GM18873 (cell line): ENCODE results near the gene DRC7.

Experiments used
- ATAC-seq: cut with Tn5 transposase; IDR thresholded peaks from one replicate; pipeline ENCODE4 v1.9.1; 2021; ENCODE audit warnings: mild to moderate bottlenecking, moderate library complexity, moderate number of reproducible peaks; ENCODE audit not compliant: unreplicated experiment, low FRiP score

The DRC7 gene

DNA sequence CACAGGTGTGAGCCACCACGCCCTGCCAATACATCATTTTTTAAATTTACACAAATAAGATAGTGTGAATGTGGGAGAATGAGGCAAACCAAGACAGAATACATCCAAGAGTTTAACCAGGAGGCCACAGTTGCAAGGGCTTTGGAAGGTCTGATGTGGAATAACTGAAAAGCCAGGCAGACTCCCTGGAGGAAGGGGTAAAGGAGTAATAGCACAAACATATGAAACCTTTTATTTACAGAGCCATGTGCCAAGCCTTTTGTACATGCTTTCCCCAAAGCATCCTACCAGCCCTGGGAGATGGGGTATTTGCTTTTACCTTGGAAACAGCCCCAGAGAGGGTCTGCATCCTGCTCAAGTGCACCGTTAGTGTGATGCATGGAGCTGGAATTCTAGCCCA, 21.8 kb upstream of the DRC7 start:
- no peak for ATAC-seq

DNA sequence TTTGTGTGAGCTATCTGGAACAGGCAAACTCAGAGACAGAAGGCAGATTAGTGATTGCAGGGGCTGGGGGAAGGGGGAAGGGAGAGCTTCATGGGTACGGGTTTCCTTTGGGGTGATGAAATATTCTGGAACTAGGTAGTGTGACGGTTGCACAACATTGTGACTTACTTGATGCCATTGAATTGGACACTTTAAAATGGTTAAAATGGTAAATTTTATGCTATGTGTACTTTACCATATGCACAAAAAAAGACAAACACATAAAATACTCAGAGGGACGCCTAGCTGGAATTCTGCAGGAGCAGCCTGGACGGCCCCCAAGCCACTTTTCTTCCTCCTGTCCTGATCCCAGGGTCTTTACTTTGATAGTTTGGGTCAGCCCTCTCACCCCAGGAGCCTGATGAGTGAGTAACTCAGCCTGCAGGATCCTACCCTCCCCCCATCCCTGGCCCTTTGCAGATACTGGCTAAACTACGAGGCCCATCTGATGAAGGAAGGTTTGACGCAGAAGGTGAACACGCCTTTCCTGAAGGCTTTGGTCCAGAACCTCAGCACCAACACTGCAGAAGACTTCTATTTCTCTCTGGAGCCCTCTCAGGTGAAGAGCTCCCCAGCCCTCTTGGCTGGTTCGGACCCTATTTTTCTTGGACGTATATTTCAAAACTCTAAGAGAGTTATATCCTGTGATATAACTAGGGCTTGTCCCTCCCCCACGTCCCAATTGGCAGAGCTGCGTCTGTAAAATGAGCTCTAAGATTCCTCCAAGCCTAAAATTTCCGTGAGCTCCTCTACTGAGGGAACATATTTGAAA, 18.7 kb upstream of the DRC7 start:
- ATAC-seq = no peak

DNA sequence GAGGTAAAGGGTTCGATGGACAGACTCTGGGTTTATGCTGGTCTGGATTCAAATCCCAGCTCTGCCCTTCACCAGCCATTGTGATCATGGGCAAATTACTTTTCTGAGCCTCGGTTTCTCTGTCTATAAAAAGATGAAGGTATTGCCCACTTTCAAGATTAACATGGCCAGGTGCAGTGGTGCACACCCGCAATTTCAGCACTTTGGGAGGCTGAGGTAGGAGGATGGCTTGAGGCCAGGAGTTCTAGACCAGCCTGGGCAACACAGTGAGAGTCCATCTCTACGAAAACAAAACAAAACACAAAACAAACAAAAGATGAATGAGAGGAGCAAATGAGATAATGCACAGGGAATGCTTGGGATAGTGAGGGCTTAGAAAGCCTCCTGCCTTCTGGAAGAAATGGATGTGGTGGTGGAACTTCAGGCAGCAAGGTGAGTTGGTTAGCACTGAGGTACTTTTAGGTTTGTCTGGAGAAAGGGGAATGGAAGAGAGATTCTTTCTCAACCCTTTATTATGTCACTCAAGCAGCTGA, 18.0 kb upstream of the DRC7 start:
- ATAC-seq = no peak

DNA sequence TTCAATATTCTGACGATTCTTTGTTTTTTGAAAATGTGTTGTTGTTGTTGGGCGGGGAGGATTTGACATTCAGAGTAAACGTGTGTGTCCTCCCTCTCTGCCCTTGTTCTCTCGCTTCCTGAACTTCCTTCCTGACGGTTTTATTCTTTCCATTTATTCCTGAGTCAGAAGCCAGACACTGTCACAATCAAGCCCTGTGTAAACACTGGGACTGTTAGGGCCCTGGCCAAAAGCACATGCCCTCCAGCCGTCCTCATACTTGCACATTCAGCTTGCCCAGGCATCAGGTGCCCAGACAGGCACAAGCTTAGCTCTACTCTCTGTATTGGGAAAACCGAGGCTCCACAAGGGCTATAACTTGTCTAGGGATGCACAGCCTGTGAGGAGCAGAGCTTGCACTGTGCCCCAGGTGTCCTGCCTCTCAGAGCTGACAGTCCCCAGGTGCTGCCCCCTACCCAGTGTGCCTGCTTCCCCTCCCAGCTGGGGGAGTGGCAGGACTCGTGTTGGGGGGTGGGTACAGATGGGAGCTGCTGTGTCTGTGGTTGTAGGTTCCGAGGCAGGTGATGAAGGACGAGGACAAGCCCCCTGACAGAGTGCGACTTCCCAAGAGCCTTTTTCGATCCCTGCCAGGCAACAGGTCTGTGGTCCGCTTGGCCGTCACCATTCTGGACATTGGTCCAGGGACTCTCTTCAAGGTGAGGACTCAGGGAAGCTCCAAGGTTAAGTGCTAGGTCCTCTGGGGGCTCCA, 16.8 kb upstream of the DRC7 start:
- no peak for ATAC-seq

DNA sequence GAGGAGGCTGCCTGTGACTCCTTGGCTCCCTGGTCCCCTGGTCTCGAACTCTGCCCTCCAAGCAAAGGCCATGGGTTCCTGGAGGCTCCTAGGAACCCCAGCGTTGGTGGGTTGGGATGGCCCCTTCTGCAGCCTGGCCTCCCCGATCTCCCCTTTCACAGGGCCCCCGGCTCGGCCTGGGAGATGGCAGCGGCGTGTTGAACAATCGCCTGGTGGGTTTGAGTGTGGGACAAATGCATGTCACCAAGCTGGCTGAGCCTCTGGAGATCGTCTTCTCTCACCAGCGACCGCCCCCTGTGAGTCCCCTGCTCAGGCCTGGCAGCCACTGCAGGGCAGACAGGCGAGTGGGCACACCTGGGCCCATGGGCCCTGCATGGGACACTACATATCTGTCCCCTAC, 15.6 kb upstream of the DRC7 start:
- no peak for ATAC-seq

DNA sequence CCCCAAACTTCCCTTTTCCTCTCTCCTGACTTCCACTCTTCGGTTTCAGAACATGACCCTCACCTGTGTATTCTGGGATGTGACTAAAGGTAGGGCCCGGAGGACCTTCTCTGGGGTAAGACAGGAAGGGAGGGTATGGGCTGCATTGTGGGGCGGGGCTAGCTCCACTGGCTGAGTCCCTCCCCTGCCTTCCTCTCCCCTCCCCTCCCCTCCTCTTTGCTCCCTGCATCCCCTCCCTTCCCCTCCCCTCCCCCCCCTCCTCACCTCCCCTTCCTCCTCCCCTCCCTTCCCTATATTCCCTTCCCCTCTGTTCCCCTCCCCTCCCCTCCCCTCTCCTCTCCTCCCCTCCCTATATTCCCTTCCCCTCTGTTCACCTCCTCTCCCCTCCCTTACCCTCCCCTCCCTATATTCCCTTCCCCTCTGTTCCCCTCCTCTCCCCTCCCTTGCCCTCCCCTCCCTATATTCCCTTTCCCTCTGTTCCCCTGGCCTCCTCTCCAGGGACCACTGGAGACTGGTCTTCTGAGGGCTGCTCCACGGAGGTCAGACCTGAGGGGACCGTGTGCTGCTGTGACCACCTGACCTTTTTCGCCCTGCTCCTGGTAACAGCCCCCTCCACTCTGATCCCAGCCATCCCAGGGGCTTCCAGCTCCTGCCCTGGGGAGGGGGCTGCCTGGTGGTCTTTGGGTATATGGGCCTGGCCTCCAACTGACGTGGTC, 14.7 kb upstream of the DRC7 start:
- no peak for ATAC-seq

DNA sequence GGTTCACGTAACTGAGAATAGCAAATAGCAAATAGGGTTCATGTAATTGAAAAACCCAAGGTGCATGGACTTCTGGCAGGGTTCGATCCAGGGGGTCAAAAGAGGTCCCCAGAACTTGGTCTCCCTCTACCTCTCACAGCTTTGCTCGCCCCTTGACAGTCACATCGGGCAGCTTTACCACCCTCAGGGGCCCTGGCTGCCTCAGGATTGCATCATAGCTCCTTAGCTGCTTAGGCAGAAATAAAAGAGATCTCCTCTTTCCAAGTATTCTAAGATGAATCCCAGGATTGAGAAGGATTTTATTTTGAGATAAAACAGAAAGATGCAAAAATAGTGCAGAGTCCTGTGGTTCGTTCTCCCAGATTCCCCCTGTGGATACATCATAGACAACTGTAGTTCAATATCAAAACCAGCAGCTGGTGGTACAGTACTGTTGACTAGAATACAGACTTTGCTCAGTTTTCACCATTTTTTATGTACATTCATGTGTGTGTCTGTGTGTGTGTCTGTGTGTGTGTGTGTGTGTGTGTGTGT, 13.7 kb upstream of the DRC7 start:
- ATAC-seq = no peak

DNA sequence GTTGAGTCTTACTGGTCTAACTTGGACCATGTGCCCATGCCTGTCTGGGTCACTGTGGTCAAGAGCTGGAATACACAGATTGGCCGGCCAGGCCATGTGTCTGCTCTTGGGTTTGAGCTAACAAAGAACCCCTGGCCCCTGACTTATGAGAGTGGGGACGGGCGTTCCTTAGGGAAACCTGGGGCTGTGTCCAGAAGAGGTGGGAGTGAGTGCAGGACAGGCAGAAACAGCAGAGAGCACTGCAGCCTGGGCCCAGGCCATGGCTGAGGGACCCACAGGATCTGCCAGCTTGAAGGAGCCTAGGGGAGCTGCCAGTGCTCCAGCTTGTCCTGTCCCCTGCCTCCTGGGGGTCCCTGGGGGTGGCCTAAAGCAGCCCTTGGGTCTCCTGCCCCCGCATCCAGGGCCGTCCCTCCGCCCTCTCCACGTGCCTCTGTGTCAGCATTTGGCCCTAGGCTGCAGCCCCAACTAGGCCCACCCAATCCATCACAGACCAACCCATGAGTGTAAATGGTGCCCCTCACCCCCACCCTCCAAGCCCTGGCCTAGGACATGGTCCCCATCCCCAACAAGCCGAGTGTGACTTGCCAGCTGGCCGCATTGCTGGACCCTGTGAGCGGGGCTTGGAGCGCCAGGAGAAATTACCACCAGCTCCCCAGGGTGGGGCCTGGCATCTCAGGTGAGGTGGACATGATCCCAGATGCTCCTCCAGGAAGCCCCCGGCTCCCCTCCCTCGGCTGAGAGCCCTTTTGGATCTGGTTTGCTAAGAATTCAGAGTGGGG, 12.5 kb upstream of the DRC7 start:
- ATAC-seq = no peak

DNA sequence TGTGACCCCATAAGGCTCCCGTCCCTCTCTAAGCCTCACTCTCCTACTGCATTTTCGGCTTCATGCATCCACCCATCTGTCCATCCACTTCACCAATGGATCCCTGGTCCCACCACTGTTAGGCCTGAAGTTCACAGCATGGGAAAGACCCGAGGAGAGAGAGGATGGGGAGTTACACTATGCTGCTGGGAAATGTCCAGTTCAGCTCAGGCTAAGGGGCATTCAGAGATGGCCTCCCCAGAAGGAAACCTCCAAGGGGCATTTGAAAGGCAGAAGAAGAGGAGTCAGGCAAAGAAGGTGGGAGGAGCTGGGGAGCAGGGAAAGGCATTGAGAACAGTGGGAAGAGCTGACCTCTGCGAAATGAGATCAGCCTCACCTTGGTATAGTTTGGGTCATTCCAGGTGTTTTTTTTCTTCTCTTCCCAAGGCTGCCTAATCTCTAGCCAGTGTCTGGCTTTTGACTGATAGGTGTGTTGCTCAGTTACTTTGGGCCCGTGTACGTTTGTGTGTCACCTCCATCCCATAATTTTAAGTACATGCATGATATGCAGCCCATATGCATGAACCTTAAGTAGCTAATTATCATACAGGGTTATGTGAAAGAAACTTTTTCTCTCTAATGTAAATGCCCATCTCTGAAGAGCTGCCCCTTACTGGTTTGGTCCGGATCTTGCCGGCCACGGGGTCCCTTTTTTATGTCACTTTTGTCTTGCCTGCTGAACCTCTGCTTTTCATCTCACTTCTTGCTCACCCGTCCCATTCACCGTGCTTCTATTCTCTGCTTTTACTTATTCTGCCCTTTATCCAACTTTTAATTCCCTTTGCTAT, 11.6 kb upstream of the DRC7 start:
- ATAC-seq = no peak

DNA sequence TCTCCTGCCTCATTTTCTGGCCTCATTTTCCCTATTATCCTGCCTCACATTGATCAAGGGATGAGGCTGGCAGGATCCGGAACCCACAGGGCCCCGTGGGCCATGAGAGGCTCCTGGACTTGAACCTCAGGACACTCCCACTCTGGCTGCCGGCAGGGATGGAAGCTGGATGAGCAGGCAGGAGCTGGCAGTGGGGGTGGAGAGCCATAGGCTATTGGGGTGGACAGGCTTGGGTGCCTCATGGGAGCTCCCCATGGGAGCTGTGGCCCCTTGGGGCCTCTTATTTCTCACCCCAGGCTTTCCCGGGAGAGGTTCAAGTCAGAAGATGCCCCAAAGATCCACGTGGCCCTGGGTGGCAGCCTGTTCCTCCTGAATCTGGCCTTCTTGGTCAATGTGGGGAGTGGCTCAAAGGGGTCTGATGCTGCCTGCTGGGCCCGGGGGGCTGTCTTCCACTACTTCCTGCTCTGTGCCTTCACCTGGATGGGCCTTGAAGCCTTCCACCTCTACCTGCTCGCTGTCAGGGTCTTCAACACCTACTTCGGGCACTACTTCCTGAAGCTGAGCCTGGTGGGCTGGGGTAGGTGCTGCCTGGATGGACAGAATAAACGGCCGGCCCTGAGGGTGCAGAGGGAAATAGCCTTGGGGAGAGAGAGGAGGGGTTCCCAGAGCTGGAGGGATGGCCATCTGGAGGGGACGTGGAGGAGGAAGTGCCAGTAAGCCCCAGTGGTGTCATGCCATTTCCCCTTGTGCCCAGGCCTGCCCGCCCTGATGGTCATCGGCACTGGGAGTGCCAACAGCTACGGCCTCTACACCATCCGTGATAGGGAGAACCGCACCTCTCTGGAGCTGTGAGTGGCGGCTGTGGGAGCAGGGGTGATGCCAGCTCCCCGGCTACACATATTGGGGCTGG, 10.7 kb upstream of the DRC7 start:
- ATAC-seq = no peak

DNA sequence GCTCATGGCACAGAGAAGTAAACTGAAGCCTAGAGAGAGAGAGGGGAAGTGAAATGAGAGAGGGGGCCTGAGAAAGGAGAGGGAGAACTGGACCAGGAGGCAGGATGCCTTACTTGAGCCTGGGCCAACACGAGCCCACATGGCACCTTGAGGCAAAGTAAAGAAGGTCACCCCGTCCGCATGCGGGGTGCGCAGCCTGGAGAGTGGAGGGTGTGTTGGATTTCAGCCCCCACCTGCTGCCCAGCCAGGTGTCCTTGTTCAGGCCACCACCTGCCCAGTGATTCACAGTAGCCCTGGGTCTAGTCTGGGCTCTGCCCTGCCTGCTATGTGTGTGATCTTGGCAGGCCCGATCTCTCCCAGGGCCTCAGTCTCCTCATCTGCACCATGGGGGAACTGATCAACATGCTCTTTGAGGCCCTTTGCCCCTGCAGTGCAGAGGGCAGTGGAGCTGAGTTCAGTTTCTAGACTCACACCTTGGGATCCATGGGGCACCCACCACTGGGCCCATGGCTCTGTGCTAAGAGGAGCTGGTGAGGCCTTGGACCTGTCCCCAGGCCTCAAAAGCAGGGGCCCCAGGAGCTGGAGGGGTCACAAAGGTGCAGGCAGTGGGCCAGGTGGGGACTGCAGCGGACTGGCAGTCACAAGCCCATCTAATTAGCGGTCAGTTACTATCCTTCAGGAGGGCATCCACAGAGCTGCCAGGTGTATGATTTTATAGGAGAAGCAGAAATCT, 9.8 kb upstream of the DRC7 start:
- ATAC-seq = no peak

DNA sequence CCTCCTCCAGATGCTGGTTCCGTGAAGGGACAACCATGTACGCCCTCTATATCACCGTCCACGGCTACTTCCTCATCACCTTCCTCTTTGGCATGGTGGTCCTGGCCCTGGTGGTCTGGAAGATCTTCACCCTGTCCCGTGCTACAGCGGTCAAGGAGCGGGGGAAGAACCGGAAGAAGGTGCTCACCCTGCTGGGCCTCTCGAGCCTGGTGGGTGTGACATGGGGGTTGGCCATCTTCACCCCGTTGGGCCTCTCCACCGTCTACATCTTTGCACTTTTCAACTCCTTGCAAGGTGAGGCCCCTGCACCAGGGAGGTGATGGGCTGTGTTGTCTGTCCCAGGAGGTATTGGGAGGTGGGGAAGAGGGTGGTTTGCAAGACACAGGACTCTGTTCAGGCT, 9.0 kb upstream of the DRC7 start:
- ATAC-seq = no peak

DNA sequence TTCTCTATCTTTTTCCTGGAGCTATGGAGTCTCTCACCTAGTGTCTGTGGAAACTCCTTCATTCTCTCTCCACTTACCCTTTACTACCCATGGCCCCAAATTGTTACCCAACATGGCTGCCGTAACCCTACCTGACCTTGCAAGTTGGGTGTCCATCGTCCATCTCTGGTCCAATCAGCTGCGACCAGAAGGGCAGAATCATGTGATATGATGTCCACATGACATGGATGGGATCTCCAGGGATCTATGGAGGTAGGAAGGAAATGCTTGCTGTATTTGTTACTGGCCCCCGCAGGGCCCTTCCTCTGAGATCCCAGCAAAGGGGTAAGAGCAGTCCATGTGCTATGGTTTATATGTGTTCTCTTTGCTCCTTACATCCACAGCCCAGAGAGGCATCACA, 8.0 kb upstream of the DRC7 start:
- no peak for ATAC-seq

DNA sequence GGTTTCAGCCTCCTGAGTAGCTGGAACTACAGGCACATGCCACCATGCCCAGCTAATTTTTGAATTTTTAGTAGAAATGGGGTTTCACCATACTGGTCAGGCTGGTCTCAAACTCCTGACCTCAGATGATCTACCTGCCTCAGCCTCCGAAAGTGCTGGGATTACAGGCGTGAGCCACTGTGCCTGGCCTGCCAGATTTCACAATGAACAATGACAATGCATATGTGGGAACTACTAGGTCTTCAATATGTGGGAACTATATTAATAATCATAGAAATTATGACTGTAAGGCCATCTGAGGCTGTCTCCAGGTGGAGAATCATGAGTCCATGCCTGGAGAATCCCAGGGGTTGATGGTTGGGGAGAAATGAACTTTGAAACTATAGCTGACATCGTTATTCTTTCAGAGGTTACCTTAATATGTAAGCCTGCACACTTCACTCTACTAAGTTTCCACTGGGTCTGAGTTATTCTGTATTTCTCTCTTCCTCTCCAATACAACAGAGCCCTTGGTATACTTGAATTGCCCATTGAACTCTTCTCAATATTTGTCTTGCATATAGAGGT, 7.2 kb upstream of the DRC7 start:
- no peak for ATAC-seq

DNA sequence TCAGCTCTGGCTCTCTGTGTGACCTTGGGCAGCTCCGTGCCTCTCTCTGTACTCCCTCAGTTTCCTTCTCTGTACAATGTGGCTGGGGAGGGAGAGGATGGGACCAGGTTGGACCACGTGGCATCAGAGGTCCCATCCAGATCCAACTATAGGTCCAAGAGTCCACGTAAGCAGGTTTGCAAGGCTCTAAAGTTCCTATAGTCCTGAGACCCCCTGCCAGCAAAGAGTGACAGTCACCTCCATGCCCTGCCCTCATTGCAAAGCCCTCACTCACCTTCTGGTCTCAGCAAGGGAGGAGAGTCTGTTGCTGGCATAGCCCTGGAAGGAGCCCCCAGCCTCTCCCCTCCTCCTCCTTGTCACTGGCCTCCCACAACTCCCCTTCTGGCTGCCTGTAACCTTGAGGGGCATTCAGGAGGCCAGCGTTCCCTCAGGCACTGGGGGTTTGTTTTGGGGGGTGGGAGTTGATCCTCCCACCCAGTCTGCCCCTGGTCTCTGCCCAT, 6.1 kb upstream of the DRC7 start:
- ATAC-seq = no peak

DNA sequence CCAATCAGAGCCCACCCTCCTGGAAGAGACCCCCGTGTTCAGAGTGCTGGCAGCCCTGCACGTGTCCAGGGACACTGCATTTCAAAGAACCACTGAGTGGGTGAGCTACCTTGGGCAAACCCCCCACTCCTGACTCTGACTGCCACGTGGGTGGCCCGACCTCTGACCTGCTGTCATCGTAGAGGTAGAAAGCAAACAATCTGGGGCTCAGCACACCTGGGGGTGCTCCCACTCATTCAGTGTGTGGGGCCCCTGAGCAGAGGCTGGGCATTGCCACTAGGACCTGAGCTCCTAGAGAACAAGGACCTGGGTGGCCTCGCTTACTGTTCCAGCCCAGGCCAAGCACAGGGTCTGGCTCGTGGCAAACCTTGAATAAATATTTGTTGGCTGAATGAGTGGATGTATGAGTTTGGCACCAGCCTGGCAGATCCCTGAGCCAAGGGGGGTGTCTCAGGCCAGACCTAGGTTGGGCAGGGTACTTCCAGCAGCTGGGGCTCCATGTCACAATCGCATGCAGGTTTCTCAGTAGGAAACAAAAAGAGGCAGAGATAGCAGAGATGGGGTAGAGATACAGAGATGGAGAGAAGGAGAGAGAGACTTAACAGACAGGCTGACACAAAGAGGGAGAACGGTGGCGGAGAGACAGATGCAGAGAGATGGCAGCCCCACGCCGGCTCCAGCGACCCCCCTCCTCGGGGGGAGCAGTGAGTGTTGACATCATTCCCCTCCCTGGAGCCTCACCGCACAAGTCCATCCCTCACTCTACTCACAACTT, 5.4 kb upstream of the DRC7 start:
- ATAC-seq = no peak
